ENCODE data around the gene PLAGL1.

- TF ChIP-seq CTCF (IDR thresholded peaks at IDR 0.05) (no peak), POLR2A (IDR thresholded peaks at IDR 0.05) (no peak)
Measured at GRCh38 chr6:144055121-144055931, 47.3 kb upstream of the PLAGL1 start.

All from tibial nerve (tissue), 3 donors.